Amygdala (tissue), 56 donors: ENCODE data around the gene COL5A2.

Experiments used
- DNase-seq, 56 donors: peaks; one replicate each; lab custom pipeline; 2025; lab: John Stamatoyannopoulos, UW

Gene COL5A2

GRCh38 chr2:189181706-189182105 is 2.1 kb upstream of the COL5A2 start:
- DNase-seq, result no peak

- no peak for DNase-seq
These were observed 613 bp downstream of the COL5A2 start for GRCh38 chr2:189178726-189179569.

GRCh38 chr2:189178054-189178453 is 1.5 kb downstream of the COL5A2 start:
- no peak for DNase-seq

- DNase-seq, result no peak
These were observed 2.2 kb downstream of the COL5A2 start for GRCh38 chr2:189177251-189177840.

- no peak for DNase-seq
These were observed 3.0 kb downstream of the COL5A2 start for GRCh38 chr2:189176516-189176915.

- no peak for DNase-seq
These were observed 3.6 kb downstream of the COL5A2 start for GRCh38 chr2:189175869-189176433.

- no peak for DNase-seq
These were observed 7.5 kb downstream of the COL5A2 start for GRCh38 chr2:189171956-189172609.

GRCh38 chr2:189168856-189169499 is 10.6 kb downstream of the COL5A2 start:
- no peak for DNase-seq

- DNase-seq, result no peak
These were observed 13.7 kb downstream of the COL5A2 start for GRCh38 chr2:189165656-189166380.

- no peak for DNase-seq
These were observed 14.8 kb downstream of the COL5A2 start for GRCh38 chr2:189164746-189165145.

- no peak for DNase-seq
These were observed 15.7 kb downstream of the COL5A2 start for GRCh38 chr2:189163889-189164288.

GRCh38 chr2:189162566-189162965 is 17.0 kb downstream of the COL5A2 start:
- DNase-seq, result no peak

GRCh38 chr2:189161894-189162293 is 17.7 kb downstream of the COL5A2 start:
- DNase-seq, result no peak

- DNase-seq, result no peak
These were observed 19.8 kb downstream of the COL5A2 start for GRCh38 chr2:189159717-189160116.

GRCh38 chr2:189159273-189159672 is 20.3 kb downstream of the COL5A2 start:
- DNase-seq, result no peak

GRCh38 chr2:189157939-189158338 is 21.6 kb downstream of the COL5A2 start:
- DNase-seq, result no peak

GRCh38 chr2:189157456-189157855 is 22.1 kb downstream of the COL5A2 start:
- no peak for DNase-seq

- no peak for DNase-seq
These were observed 23.8 kb downstream of the COL5A2 start for GRCh38 chr2:189155795-189156194.

- DNase-seq, result no peak
These were observed 25.9 kb downstream of the COL5A2 start for GRCh38 chr2:189153619-189154018.

- DNase-seq, result no peak
These were observed 27.1 kb downstream of the COL5A2 start for GRCh38 chr2:189152483-189152882.
